Gastroesophageal sphincter (tissue), 4 donors: ENCODE results near the gene SRGN. TPM values are rescaled to one million over a fixed set of nuclear protein-coding genes. Genes with fewer than 3 reads are reported as not detected.

Experiments used
- ATAC-seq: fragments of 150-250 bp; one replicate; pipeline ENCODE4 v1.9.1; 2016; ENCODE audit warnings: mild to moderate bottlenecking, moderate library complexity
- H3K27ac ChIP-seq, 4 donors: fragments of 200-600 bp; sonication (generic) in 3 of 4; 1 replicate in 3 of 4; 2 replicates in 1 of 4; pipeline ENCODE4 v1.5.1; 2016 to 2019
- H3K27me3 ChIP-seq: fragments of 200-600 bp; sonication (generic); one replicate; pipeline ENCODE4 v1.5.1; 2019
- H3K36me3 ChIP-seq, 2 donors: fragments of 200-600 bp; sonication (generic); one replicate each; pipeline ENCODE4 v1.5.1; 2019; ENCODE audit warnings: control low read depth in 1 of 2
- H3K4me1 ChIP-seq, 3 donors: fragments of 200-600 bp; sonication (generic); 1 replicate in 2 of 3; 2 replicates in 1 of 3; pipeline ENCODE4 v1.5.1; 2016 to 2019; ENCODE audit warnings: control low read depth in 2 of 3
- H3K4me3 ChIP-seq, 2 donors: fragments of 200-600 bp; sonication (generic); one replicate each; pipeline ENCODE4 v1.5.1; 2019; ENCODE audit warnings: mild to moderate bottlenecking in 1 of 2, moderate library complexity in 1 of 2
- H3K9me3 ChIP-seq, 3 donors: fragments of 200-600 bp; sonication (generic); one replicate each; pipeline ENCODE4 v1.5.1; 2017 to 2019; ENCODE audit warnings: control low read depth in 2 of 3
- CTCF ChIP-seq, 4 experiments: fragments of 200-600 bp in 2 of 4; fragments of 450-650 bp in 2 of 4; sonication (generic) in 1 of 4; IDR thresholded peaks; one replicate each; pipeline ENCODE4 v1.5.1; 2017 to 2019; ENCODE audit warnings: antibody characterized with exemption in 4 of 4, mild to moderate bottlenecking in 2 of 4, moderate library complexity in 2 of 4
- EP300 ChIP-seq: sonication (generic); formaldehyde crosslinking; IDR thresholded peaks from one replicate; pipeline ENCODE4 v1.6.1; 2017; ENCODE audit warnings: antibody characterized with exemption, mild to moderate bottlenecking
- POLR2A ChIP-seq, 2 donors: fragments of 450-650 bp; IDR thresholded peaks; one replicate each; pipeline ENCODE4 v1.6.1; 2017; ENCODE audit warnings: antibody characterized with exemption in 2 of 2, mild to moderate bottlenecking in 2 of 2, moderate library complexity in 1 of 2
- POLR2AphosphoS5 ChIP-seq: sonication (generic); formaldehyde crosslinking; IDR thresholded peaks from one replicate; pipeline ENCODE4 v1.6.1; 2017; ENCODE audit warnings: antibody characterized with exemption
- WGBS, 2 donors: methylation state at CpG; one replicate each; pipeline ENCODE4 v1.1.5; 2018; ENCODE audit warnings: low coverage in 1 of 2; 5-methylcytosine and 5-hydroxymethylcytosine counted together
- total RNA-seq, 4 donors: library from RNA; depleted of rRNA; stranded (reverse); fragments of >200 nt; gene quantifications; one replicate each; pipeline ENCODE4 v1.1.0, GENCODE V29; 2016

Gene SRGN
- total RNA-seq, 4 donors from 2014 or later = 14.9 to 143 (median 97.8) TPM

- 83 to 100% methylated on average over 1 to 3 of the region's 3 CpGs for WGBS, 2 donors
- Histone ChIP-seq H3K9me3 (no peaks in the 10 kb centered on the region), H3K4me3 (no peak overlapping the region), H3K27ac (no peak overlapping the region), H3K36me3 (peaks cover 0 to 15% of the 10 kb centered on the region in 2 donors), H3K4me1 (no peaks in the 10 kb centered on the region), H3K27me3 (peaks cover 15% of the 10 kb centered on the region)
- no peak for TF ChIP-seq EP300
- no peak for TF ChIP-seq POLR2A (IDR thresholded peaks at IDR 0.05)
- TF ChIP-seq POLR2AphosphoS5 = no peak
- TF ChIP-seq CTCF (IDR thresholded peaks at IDR 0.05) = no peak
- ATAC-seq = no peak
Observed at GRCh38 chr10:69102440-69102839, 14.5 kb downstream of the SRGN start.

- WGBS, 2 donors = 67 to 72% methylated on average over 1 to 7 of the region's 7 CpGs
- H3K36me3 ChIP-seq = peaks cover 0 to 6% of the 10 kb centered on the region in 2 donors
- H3K27ac ChIP-seq = no peak overlapping the region
- H3K4me1 ChIP-seq = no peaks in the 10 kb centered on the region
- peaks cover 15% of the 10 kb centered on the region for H3K27me3 ChIP-seq
- ATAC-seq = no peak
- H3K4me3 ChIP-seq = no peak overlapping the region
- no peak for TF ChIP-seq POLR2AphosphoS5
- no peak for TF ChIP-seq POLR2A (IDR thresholded peaks at IDR 0.05)
- TF ChIP-seq CTCF (IDR thresholded peaks at IDR 0.05) = no peak
- TF ChIP-seq EP300 = no peak
- no peaks in the 10 kb centered on the region for H3K9me3 ChIP-seq
Observed at GRCh38 chr10:69103784-69104183, 15.9 kb downstream of the SRGN start.

- WGBS, 2 donors = 83 to 100% methylated on average over 1 of the region's 1 CpG
- H3K27me3 ChIP-seq = peaks cover 15% of the 10 kb centered on the region
- H3K4me1 ChIP-seq = no peaks in the 10 kb centered on the region
- ATAC-seq = no peak
- TF ChIP-seq POLR2A (IDR thresholded peaks at IDR 0.05) (no peak), EP300 (no peak), POLR2AphosphoS5 (no peak), CTCF (IDR thresholded peaks at IDR 0.05) (no peak)
- H3K27ac ChIP-seq = no peak overlapping the region
- no peak overlapping the region for H3K4me3 ChIP-seq
- peaks cover 0 to 6% of the 10 kb centered on the region in 2 donors for H3K36me3 ChIP-seq
- no peaks in the 10 kb centered on the region for H3K9me3 ChIP-seq
Observed at GRCh38 chr10:69104994-69105790, 17.3 kb downstream of the SRGN start.

GRCh38 chr10:69107176-69107490 lies 19.2 kb downstream of the SRGN start:
- H3K4me1 ChIP-seq = no peaks in the 10 kb centered on the region
- peaks cover under 1% of the 10 kb centered on the region for H3K27me3 ChIP-seq
- no peaks in the 10 kb centered on the region for H3K9me3 ChIP-seq
- no peak overlapping the region for H3K27ac ChIP-seq
- H3K36me3 ChIP-seq = peaks cover 0 to 6% of the 10 kb centered on the region in 2 donors
- no peak for TF ChIP-seq POLR2AphosphoS5
- ATAC-seq = no peak
- H3K4me3 ChIP-seq = no peak overlapping the region

- no peaks in the 10 kb centered on the region for H3K9me3 ChIP-seq
- WGBS, 2 donors = no CpG with 5 or more reads among the region's 2 CpGs
- no peaks in the 10 kb centered on the region for H3K4me1 ChIP-seq
- H3K27me3 ChIP-seq = no peaks in the 10 kb centered on the region
- ATAC-seq = no peak
- H3K4me3 ChIP-seq = no peak overlapping the region
- peaks cover 0 to 6% of the 10 kb centered on the region in 2 donors for H3K36me3 ChIP-seq
- TF ChIP-seq CTCF (IDR thresholded peaks at IDR 0.05) (no peak), POLR2AphosphoS5 (no peak), POLR2A (IDR thresholded peaks at IDR 0.05) (no peak), EP300 (no peak)
- no peak overlapping the region for H3K27ac ChIP-seq
Observed at GRCh38 chr10:69107699-69108098, 19.8 kb downstream of the SRGN start.
